Stimulated activated CD8-positive, alpha-beta memory T cell treated with anti-CD3 and anti-CD28 coated beads, Interleukin-7, amount 100 ng/mL, for 1 hour (primary cell): ENCODE measurements around the gene CSH2.
"Not testable (repeated sequence)": the region's sequence is repeated elsewhere in the genome, so short reads cannot be mapped to it uniquely, and the experiment has no call there.

Source experiments
- DNase-seq, 2 donors: peaks; one replicate each; pipeline ENCODE4 v3.0.0-alpha.2; 2020; ENCODE audit warnings: low read depth in 2 of 2

CSH2 gene

GRCh38 chr17:63855185-63855584, 18.3 kb downstream of the CSH2 start:
- no peak for DNase-seq

GRCh38 chr17:63854709-63855108, 18.8 kb downstream of the CSH2 start:
- no peak for DNase-seq

- DNase-seq, result no peak
Measured at GRCh38 chr17:63853260-63853659, 20.2 kb downstream of the CSH2 start.

DNA sequence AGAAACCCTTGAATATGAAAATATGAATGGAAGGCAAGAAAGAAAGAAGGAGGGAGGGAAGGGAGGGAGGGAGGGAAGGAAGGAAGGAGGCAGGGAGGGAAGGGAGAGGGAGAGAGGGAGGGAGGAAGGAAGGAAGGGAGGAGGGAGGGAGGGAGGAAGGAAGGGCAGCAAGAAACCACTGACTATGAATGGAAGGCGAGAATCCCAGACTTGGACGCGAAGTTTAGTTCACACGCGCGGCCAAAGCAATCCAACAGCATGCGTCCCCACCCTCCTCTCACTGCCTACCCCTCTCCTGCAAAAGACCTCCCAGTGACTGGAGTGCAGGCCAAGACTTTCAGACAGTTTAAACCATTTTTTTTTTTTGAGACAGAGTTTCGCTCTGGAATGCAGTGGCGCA, 23.1 kb downstream of the CSH2 start:
- no peak for DNase-seq

DNA sequence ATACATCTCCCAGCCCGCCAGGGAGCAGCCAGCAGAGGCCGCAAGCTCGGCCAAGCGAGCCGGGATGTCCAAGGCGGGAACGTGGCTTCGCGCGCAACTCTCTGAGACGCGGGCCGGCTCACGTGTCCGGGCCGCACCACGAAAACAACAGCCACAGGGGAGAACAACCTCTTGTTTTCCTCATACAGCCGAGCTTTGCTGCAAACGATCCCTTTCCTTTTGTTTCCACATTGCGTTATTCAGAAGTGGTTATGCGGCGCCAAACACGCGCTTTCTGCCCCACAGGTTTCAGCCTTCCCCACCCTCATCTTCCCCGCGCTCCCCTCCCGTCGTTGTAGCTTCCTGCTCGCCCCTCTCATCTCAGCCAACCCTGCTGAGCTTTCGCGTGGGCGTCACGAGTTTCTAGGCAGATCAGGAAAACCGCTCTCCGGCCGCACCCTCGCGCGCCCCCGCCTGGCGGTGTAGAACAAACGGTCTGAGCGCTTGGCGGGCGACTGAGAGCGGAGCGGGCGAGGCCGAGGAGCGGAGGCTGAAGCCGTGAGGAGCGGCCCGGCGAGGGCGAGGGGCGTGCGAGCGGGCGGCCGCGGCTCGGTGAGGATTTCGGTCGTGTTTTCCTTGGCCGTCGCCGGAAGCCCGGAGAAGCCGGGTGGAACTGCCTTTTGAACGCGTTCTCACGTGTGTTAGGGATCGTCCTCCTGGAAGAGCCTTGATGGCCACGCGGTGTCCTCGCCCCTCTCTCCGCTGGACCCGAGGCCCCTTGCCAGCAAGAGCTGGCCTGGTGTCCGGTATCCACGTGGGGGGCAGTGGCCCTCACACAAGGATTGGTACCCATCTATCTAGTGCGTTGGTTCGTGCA, 24.4 kb downstream of the CSH2 start:
- peak; percentile 89 to 95 for DNase-seq

GRCh38 chr17:63847525-63848249, 25.8 kb downstream of the CSH2 start:
- no peak for DNase-seq

DNA sequence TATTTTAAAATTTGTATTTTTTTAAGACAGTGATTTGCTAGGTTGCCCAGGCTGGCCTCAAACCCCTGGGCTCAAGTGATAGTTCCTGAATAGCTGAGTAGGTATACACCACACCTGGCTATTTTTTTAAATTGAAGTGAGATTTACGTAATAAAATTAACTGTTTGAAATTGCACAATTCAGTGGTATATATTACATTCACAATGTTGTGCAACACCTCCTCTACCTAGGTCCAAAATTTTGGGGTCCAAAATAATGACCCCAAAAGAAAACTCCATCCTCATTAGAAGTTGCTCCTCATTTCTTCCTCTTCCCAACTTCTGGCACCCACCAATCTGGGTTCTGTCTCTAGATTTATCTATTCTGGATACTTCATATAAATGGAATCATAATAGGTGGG, 28.0 kb downstream of the CSH2 start:
- DNase-seq, result no peak

GRCh38 chr17:63843910-63844677, 29.4 kb downstream of the CSH2 start:
- no peak for DNase-seq

GRCh38 chr17:63843387-63843888, 30.0 kb downstream of the CSH2 start:
- not testable (repeated sequence) for DNase-seq

DNA sequence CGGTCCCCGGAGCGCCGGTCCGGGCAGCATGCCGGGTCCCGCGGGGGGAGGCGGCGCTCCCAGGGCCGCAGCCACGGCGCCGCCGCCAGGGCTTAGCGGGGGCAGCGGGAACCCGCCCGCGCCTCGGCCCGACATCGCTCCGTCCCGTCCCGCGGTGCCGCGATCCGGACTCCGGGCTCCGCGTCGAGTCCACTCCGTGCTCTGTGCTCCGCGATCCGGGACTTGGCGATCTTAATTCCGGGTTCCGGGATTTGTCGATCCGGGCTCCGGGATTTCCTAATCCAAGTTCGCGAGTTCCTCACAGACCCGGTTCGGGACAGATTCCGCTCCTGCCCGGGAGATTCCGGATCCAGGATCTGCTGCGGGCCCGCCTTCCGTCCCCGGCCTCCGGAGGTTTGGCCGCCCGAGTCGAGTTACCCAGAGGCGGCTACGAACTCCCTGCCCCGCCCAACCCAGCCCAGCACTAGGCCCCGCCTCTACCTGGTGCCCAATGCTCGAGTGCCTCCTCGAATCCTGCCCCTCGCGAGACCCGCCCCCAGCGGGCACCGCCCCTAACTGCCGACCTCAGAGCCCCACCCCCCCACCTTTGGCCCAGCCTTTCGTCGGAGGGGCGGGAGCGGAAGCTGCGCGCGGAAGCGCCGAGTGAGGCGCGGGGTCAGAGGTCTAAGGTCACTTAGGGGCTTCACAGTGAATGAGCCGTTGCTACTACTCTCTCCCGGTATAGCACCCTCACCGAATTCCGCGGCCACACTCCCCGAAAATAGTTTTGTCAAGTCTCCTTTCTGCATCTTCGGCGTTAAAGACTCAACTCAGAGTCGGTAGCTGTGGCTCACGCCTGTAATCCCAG, 30.7 kb downstream of the CSH2 start, which contains the start of gene SMARCD2:
Gene SMARCD2, minus strand, starts transcription at position 146 of the 847 bp plus-strand sequence. Its CDS starts 11 bp downstream, at position 135.
- DNase-seq, result peak; percentile 97 to 98

DNA sequence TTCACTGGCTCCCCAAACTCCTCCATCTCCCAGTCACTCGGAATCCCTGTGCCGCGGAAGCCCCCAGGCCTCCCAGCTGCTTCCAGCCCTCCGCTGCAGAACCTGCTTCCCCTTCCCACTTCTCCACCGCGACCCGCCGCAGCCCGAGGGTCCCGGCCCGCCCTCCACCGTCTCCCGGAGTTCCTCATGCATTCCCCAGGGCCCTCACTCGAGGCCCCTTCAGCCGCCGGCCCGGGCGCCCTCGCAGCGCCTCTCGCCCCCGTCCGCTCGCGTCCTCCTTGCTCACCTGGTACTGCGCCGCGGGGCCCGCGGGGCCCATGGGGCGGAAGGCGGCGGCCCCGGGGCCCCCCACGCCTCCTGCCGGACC, 31.3 kb downstream of the CSH2 start:
- DNase-seq, result no peak

- DNase-seq, result no peak
Measured at GRCh38 chr17:63841350-63842172, 31.9 kb downstream of the CSH2 start.

DNA sequence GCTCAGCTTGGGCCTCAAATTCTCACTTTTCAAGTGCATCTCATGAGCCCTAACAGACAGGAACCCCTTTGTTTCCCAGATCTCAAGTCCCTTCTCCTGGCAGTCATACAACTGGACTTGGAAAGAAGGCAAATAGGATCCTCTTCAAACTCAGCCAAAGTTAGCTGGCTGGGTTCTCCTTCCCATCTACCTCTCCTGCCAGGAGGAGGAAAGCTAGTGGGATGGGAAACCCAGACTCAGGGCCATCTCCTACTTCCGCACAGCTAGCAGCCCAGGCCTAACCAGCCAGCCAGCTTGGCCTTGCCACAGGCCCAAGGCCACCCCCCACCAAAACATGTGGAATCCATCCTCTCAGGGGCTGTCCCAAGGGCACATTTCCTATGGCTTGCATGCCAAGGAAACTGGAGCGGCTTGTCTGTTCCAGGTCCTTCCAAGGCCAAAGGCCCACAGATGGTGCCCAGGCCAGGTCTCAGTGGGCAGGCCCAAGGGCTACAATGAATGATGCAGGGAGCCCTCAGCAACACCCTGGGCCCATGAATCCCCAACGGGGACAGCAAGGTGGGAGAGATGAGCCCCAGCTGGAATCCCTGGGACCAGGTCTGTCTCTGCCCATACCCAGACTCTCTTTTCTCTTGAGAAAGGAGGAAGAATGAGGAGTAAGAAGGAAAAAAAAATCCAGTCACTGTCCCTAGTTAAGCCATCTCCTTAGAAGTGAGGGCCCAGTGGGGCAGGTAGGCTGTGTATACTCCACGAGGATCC, 32.7 kb downstream of the CSH2 start:
- no peak for DNase-seq

DNA sequence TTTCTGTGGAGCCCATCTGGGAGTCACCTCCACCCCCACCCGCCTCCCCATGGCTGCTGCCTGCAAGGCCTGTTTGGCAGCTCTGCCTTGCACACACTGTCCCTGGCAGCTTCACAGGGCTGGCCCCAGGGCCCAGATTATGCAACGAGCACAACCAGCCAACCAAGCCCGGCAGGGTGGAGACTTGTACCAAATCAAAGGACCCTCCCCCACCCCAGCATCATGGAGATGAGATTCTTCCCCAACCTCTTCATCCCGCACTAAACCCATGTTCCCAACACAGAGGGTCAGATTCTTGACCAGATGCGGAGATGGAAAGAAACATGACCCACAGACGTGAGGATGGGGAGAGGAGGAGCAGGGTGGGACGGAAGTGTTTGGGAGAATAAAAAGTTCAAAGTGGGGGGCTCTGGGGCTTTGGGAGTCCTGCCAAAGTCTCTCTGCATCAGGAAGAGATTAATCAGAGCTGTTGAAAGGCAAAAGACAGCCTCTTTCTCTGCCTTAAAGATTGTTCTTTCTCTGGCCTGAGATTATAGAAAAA, 34.8 kb downstream of the CSH2 start:
- no peak for DNase-seq

DNA sequence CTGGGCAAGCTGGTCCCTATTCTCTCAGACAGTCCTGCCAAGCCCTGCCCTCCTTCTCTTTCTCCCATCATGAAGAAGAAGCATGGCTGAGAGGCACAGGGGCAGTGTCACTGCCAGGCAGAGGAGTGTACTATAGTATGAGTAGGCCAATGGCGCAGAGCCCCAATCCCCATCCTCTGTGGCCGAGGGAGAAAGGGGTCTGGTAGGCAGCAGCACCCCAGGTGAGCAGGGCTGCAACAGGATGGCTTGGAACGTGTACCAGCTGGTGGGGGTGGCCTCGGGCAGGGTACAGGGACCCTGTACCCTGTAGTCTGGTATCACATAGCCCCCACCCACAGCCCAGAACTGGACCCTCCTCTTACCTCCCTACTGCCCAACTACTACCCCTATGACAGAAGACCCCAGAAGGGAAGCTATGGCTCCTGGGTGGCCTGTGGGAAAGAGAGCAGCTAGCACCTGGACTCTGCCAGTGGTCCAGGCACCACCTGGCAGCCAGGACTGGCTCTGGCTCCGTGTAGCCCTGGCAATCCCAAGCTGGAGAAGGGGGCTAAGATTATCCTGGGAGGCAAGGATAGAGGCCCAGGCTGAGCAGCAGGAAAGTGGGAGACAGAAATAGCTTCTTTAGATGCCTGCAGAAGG, 35.4 kb downstream of the CSH2 start:
- no peak for DNase-seq

DNA sequence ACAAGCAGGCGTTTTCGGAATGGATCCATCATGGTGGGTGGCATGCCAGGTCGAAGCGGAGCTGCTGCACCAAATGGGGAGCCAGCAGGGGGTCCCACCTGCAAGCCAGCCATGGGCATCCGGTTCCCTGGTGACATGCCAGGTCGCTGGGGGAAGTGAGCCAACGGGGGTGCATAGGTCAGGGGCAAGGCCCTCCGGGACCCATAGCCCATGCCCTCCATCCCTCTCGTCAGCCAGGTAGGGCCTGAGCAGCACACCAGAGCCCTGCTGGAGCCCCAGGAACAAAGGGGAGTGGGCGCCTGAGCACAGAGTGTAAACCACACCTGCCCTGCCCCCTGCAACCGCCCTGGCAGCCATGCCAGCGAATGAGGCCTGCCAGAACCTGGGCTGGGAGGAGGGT, 36.0 kb downstream of the CSH2 start:
- DNase-seq, result no peak

DNA sequence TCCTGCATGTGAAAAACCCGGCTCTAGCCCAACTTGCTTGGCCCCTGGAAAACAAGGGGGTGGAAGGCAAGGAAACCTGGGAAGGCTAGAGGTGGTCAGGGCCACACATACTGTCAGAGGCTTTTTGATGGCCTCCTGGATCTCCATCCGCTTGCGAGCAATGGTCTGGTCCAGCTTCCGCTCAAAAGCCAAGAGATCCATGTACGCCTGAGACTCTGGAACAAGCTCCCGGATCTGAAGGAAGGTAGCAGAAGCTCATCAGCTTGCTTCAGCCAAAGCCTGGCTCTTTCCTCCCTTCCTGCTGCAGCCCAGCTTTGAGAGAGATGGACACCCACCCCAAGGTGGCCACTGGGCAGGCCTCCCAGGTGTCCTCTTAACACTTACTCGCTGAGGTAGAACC, 36.7 kb downstream of the CSH2 start:
- DNase-seq, result no peak

DNA sequence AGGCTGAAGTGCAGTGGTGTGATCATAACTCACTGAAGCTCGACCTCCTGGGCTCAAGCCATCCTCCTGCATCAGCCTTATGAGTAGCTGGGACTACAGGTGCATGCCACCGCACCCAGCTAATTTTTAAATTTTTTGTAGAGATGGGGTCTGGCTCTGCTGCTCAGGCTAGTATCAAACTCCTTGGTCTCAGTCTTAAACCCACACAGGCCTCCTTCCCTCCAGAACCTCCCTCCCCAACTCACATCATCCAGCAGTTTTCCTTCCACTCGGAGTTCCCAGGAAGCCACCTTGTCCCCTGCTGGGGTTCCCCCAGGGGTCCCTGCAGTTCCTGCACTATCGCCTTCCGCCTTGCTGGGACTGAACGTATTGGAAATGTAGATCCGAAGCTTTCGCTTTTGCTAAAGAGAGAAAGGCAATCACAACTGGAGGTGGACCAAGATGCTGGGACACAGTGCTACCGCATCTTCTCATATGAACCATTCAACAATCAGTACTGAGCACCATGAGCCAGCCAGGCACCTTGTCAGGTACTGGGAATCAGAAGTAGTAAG, 38.2 kb downstream of the CSH2 start:
- DNase-seq, result no peak
